Activated CD4-positive, alpha-beta T cell treated with anti-CD3 and anti-CD28 coated beads, Interleukin-2, amount 10 ng/mL, durations not matched to agents 7 days and 5 days (primary cell): ENCODE data around the gene KRT83. TPM values are rescaled to one million over a fixed set of nuclear protein-coding genes. Genes with fewer than 3 reads are reported as not detected.
"Not testable (repeated sequence)": the region's sequence is repeated elsewhere in the genome, so short reads cannot be mapped to it uniquely, and the experiment has no call there.

ENCODE experiments used
- CTCF ChIA-PET: fragments of 350-600 bp; sonication (Branson Sonifier 250); formaldehyde crosslinking; loops from one replicate; lab custom pipeline; 2021; ENCODE audit warnings: antibody characterized with exemption; lab: Charles Lee
- POLR2A ChIA-PET: fragments of 350-600 bp; sonication (Branson Sonifier 250); formaldehyde crosslinking; loops from one replicate; lab custom pipeline; 2021; ENCODE audit warnings: antibody characterized with exemption; lab: Charles Lee
- DNase-seq: peaks from one replicate; pipeline ENCODE4 v3.0.0-alpha.2; 2020
- H3K27ac Mint-ChIP-seq: one replicate; pipeline ENCODE4 v1.8.0; 2021; ENCODE audit warnings: mild to moderate bottlenecking, moderate library complexity, mixed read lengths
- H3K27me3 Mint-ChIP-seq: one replicate; pipeline ENCODE4 v1.8.0; 2021; ENCODE audit warnings: mixed read lengths
- H3K36me3 Mint-ChIP-seq: one replicate; pipeline ENCODE4 v1.8.0; 2021; ENCODE audit warnings: low read depth, mixed read lengths
- H3K4me1 Mint-ChIP-seq: one replicate; pipeline ENCODE4 v1.8.0; 2021; ENCODE audit warnings: mixed read lengths
- H3K4me3 Mint-ChIP-seq: one replicate; pipeline ENCODE4 v1.8.0; 2021; ENCODE audit warnings: mild to moderate bottlenecking, moderate library complexity, mixed read lengths
- H3K9me3 Mint-ChIP-seq: one replicate; pipeline ENCODE4 v1.8.0; 2021; ENCODE audit warnings: mixed read lengths
- total RNA-seq, 2 experiments: library from RNA; stranded (reverse); gene quantifications; one replicate each; pipeline ENCODE4 v1.2.3, GENCODE V29; 2021

Gene KRT83
- total RNA-seq, 2 experiments from 2014 or later: not detected

DNA sequence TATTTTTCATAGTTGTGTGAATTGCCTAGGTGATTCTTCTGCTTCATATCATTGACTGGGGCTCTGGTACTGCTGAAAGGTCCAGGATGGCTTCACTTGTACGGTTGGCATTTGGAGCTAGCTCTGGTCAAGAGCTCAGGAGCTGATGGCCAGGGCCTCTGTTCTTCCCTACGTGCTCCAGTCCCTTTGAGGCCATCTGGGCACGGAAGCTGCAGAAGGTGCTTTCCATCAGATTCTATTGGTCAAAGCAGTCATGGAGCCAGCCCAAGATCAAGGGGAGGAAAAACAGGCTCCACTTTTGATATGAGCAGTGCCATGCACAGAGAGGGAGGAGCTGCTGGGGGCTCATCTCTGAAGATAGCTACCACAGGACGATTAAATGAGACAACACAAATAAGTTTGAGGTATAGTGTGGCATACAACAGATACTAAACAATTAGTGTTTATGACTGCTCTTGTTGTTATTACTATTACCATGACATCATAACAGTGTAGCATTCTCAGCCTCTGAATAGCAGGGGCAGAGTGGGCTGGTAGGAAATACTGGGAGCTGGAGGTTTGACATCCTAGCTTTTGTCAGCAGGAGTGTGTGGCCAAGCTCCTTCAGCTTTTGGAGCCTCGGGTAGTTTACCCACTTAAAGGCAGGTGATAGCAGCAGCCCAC, 10.4 kb downstream of the KRT83 start:
- ChIA-PET CTCF (interaction anchor here (1.0 to 2.9 kb wide), 5 partner anchors 16 to 525 kb away, joined by 3 to 17 read pairs (median 3); no protein-coding TSS in a partner anchor), POLR2A (no interaction called here)
- Mint-ChIP-seq H3K4me3 (no peak overlapping the region), H3K27ac (no peak overlapping the region), H3K4me1 (peaks cover 6% of the 10 kb centered on the region), H3K27me3 (peaks cover 73% of the 10 kb centered on the region), H3K9me3 (no peaks in the 10 kb centered on the region), H3K36me3 (no peaks in the 10 kb centered on the region)
- DNase-seq: no peak

DNA sequence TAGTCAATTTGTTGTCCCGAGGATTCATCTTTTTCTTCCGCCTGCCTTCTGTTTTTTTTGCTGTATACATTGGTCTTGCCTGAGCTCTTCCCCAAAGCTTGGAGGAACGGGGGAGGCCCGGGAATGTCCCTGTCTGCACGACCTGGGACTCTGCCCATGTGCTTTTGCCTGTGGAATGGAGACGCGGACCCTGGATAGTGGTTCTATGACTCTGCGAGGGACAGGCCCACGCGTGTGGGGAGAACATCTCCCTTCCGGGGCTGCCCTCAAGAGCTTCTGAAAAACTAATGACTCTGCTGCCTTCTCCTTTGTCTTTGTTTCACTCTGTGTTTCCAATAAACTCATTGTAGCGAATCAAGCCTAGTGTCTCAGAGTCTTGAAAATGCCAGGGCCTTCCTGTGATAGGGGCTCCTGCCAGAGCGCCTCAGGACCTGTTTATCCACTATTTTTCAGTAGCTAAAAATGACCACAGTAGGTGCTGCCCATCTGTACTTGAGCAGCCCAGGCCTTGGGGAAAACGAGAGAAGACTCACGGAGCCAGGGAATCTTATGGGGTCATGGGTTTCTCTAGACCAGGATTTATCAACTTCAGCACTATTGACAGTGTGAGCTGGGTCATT, 12.3 kb downstream of the KRT83 start:
- Mint-ChIP-seq H3K4me1 (peaks cover 19% of the 10 kb centered on the region), H3K36me3 (no peaks in the 10 kb centered on the region), H3K27me3 (peaks cover 72% of the 10 kb centered on the region), H3K9me3 (no peaks in the 10 kb centered on the region), H3K4me3 (peak overlapping the region; percentile 45), H3K27ac (no peak overlapping the region)
- ChIA-PET POLR2A (interaction anchor here (0.6 kb wide), 1 partner anchor 1745 kb away, joined by 3 read pairs; the partner anchor contains the start of gene HOXC4), CTCF (interaction anchor here (0.7 to 2.6 kb wide), 4 partner anchors 10 to 328 kb away, joined by 3 to 9 read pairs (median 6); no protein-coding TSS in a partner anchor)
- no peak for DNase-seq

DNA sequence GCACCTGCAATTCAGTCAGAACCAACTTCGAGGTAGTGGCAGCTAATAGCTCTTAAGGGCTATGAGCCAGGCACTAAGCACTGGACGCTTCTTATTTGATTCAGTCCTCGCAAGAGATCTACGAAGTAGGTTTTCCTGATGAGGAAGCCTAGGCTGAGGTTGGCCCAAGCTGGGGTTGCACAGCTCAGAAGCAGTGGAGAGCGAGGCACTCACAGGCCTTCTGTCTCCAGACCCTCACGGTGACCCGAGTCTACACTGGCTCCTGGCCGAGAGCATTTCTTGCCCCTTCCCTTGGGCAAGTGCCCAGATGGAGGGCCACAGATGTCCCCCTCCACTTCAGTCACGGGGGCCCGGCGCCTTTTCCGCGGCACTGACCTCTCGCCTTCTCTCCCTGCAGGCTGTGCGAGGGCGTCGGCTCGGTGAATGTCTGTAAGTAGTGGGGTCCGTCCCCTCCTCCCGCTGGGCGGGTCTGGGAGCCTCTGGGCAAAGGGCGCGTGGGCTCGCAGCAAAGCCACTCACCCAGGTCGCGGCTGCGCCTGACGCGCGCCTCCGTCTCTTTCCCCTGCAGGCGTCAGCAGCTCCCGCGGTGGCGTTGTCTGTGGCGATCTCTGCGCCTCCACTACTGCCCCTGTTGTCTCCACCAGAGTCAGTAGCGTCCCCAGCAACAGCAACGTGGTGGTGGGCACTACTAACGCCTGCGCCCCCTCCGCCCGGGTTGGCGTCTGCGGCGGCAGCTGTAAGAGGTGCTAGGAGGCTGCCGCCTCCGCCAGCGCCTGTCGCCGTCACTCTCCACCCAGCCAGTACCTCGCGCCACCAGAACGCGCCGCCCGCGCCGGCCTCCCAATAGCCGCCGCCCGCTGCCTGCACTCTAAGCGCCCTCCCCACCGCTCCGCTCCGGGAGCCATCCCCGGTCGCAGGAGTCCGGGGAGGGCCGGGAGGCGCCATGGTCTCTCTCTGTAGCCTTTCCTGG, 13.1 kb downstream of the KRT83 start:
- POLR2A ChIA-PET: interaction anchor here (0.6 kb wide), 1 partner anchor 1745 kb away, joined by 3 read pairs; the partner anchor contains the start of gene HOXC4
- H3K9me3 Mint-ChIP-seq: no peaks in the 10 kb centered on the region
- H3K4me1 Mint-ChIP-seq: peaks cover 19% of the 10 kb centered on the region
- H3K36me3 Mint-ChIP-seq: no peaks in the 10 kb centered on the region
- peak overlapping the region; percentile 45 for H3K4me3 Mint-ChIP-seq
- CTCF ChIA-PET: interaction anchor here (0.7 to 2.6 kb wide), 5 partner anchors 11 to 327 kb away, joined by 3 to 9 read pairs (median 7); no protein-coding TSS in a partner anchor
- peak; percentile 41 for DNase-seq
- peaks cover 66% of the 10 kb centered on the region for H3K27me3 Mint-ChIP-seq
- no peak overlapping the region for H3K27ac Mint-ChIP-seq

DNA sequence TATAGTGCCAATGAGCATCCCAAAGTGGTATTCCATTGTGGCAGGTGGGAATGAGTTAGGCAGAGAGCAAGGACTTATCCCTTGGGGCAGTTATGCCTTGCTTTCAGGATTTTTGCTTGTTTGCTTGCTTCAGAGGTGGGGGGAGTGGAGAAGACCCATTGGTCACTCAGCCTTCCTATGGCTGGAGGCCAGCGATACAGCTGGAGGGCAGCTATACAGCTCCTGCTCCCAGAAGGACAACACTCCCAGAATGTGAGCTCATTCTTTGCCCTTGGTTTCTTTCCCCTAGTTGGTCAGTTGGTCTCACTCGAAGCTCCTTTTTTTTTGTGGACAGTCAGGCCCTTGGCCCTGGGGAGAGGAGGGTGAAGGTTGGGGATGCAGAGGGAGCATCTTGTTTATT, 14.5 kb downstream of the KRT83 start:
- no peak overlapping the region for H3K27ac Mint-ChIP-seq
- no peak overlapping the region for H3K4me3 Mint-ChIP-seq
- no peak for DNase-seq
- peaks cover 19% of the 10 kb centered on the region for H3K4me1 Mint-ChIP-seq
- ChIA-PET CTCF (interaction anchor here (0.6 to 2.6 kb wide), 5 partner anchors 9 to 107 kb away, joined by 3 to 8 read pairs (median 7); no protein-coding TSS in a partner anchor), POLR2A (no interaction called here)
- no peaks in the 10 kb centered on the region for H3K9me3 Mint-ChIP-seq
- H3K36me3 Mint-ChIP-seq: no peaks in the 10 kb centered on the region
- H3K27me3 Mint-ChIP-seq: peaks cover 56% of the 10 kb centered on the region

DNA sequence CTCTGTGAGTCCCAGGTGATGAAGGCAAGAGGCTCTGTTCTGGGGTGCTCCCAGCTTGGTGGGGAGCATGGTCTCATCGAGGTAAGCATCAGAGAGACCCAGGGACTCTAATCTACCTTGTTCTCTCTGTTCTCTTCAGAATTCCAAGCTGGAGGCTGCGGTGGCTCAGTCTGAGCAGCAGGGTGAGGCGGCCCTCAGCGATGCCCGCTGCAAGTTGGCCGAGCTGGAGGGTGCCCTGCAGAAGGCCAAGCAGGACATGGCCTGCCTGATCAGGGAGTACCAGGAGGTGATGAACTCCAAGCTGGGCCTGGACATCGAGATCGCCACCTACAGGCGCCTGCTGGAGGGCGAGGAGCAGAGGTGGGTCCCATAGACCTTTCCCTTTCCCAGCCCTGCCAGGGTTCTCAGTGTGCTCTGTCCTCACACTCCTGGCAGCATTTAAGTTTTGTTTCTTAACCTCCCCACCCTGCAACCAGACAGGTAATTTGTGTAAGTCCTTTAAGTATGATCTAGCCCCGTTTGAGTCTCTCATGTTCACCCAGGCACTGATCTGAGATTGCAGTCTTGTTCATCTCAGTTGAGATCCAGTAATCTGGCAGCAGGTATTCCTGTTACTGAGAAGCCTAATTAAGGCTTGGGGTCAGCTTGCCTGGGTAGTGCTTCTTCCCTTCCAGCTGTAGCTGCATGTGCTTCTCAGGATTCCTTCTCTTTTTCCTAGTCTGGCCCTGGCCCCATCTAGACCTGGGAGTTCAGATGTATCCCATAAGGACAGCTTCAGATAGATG, 15.1 kb downstream of the KRT83 start:
- no peak overlapping the region for H3K4me3 Mint-ChIP-seq
- POLR2A ChIA-PET: no interaction called here
- H3K27me3 Mint-ChIP-seq: peaks cover 49% of the 10 kb centered on the region
- H3K36me3 Mint-ChIP-seq: no peaks in the 10 kb centered on the region
- peaks cover 19% of the 10 kb centered on the region for H3K4me1 Mint-ChIP-seq
- no peak overlapping the region for H3K27ac Mint-ChIP-seq
- CTCF ChIA-PET: interaction anchor here (0.6 to 2.2 kb wide), 4 partner anchors 9 to 106 kb away, joined by 3 to 7 read pairs (median 5); no protein-coding TSS in a partner anchor
- H3K9me3 Mint-ChIP-seq: no peaks in the 10 kb centered on the region
- no peak for DNase-seq

DNA sequence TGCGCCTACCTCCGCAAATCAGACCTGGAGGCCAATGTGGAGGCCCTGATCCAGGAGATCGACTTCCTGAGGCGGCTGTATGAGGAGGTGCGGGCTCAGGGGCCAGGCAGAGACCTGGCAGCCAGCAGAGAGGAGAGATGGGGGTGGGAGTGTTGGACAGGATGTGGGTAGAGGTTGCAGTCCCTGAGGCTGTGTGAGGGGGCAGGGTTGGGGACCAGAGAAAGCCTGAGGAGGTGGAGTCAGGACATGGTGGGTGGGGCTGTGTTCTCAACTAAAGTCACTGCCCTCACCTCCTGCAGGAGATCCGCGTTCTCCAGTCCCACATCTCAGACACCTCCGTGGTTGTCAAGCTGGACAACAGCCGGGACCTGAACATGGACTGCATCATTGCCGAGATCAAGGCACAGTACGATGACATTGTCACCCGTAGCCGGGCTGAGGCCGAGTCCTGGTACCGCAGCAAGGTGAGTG, 16.2 kb downstream of the KRT83 start:
- Mint-ChIP-seq H3K27me3 (peaks cover 40% of the 10 kb centered on the region), H3K27ac (peak overlapping the region; percentile 57), H3K4me1 (peaks cover 19% of the 10 kb centered on the region)
- H3K4me3 Mint-ChIP-seq, H3K36me3 Mint-ChIP-seq, CTCF ChIA-PET, H3K9me3 Mint-ChIP-seq, POLR2A ChIA-PET: not testable (repeated sequence)
- DNase-seq: peak; percentile 28

DNA sequence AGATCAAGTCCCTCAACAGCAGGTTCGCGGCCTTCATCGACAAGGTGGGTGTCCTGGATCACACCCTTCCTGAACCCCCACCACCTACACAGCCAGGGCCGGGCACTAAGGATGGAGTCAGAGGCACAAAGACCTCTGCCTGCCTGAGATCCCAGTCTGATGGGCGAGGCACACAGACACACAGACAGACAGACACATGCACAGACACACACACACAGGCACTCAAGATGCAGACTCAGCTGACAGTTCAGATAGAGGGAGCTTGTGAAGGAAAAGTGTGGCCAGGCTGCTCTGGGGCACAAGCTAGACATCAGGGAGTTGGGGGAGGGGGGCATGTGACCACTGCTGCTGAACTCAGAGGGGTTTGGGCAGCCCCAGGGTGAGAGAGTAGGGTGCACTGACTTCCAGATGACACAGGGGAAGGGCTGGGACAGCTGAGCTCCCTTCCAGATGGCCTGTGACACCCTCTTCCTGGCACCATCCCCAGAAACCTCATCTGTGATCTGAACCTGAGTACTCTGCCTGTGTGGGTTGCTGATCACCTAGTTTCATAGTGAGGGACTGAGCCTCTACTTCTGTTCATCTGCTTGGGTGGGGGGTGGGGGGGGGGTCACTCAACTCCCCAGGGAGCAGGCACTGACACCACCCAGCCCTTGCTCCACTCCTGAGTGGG, 18.8 kb downstream of the KRT83 start:
- H3K4me3 Mint-ChIP-seq, H3K36me3 Mint-ChIP-seq, POLR2A ChIA-PET, H3K9me3 Mint-ChIP-seq, H3K27ac Mint-ChIP-seq, DNase-seq, CTCF ChIA-PET: not testable (repeated sequence)
- Mint-ChIP-seq H3K4me1 (peaks cover 15% of the 10 kb centered on the region), H3K27me3 (peaks cover 34% of the 10 kb centered on the region)

DNA sequence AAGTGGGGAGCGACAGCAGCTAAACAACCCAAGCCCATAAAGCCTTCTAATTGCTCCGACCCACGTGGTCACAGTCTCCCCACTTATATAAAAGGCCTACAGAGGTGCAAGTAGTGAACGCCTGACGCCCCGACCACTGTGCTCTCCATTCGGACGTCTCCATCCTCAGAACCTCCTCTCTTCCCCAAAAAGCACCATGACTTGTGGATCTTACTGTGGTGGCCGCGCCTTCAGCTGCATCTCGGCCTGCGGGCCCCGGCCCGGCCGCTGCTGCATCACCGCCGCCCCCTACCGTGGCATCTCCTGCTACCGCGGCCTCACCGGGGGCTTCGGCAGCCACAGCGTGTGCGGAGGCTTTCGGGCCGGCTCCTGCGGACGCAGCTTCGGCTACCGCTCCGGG, 19.5 kb downstream of the KRT83 start:
- CTCF ChIA-PET, H3K27ac Mint-ChIP-seq, H3K36me3 Mint-ChIP-seq, DNase-seq, H3K4me3 Mint-ChIP-seq, H3K9me3 Mint-ChIP-seq, POLR2A ChIA-PET: not testable (repeated sequence)
- Mint-ChIP-seq H3K4me1 (peaks cover 15% of the 10 kb centered on the region), H3K27me3 (peaks cover 34% of the 10 kb centered on the region)

DNA sequence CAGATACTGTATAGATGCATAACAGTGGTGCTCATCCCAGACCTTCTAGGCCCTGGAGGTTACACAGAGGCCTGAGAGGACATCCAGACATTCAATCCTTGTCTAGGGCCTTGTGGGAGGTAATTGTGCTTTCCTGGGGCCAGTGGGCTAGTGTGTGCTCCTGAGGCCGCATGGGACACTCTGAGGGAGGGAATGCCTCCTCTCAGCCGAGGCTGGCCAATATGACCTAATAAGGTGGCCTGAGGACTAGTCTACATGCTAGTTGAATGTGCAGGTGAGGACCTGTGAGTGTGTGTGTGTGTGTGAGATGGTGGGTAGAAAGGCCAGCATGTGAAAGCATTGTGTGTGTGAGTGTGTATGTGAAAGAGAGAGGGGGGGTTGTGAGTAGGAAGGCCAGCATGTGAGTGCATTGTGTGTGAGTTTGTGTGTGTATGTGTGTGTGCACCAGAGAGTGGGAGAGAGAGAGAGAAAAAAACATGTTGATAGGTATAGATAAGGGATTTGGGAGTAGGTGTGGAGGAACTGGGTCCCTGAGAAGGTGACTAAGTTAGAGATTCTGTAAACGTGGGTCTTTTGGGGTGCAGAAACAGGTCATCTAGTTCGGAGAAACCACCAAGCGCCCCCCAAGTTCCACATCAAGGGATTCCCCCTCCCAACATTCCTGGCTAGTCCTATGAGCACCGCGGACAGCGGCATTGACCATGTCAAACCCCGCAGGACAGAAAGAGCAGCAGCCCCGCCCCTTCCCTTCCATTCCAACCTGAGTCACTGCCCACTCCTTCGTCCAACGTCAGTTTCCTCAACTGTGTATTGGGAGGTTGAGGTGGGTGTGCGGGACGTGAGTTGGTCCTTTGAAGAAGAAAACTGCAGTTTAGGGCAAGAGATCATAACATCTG, 20.2 kb downstream of the KRT83 start:
- no peak for DNase-seq
- Mint-ChIP-seq H3K27me3 (peaks cover 30% of the 10 kb centered on the region), H3K36me3 (no peaks in the 10 kb centered on the region), H3K4me1 (peaks cover 13% of the 10 kb centered on the region), H3K27ac (no peak overlapping the region), H3K4me3 (no peak overlapping the region), H3K9me3 (no peaks in the 10 kb centered on the region)
- CTCF ChIA-PET: no interaction called here
- POLR2A ChIA-PET: no interaction called here

DNA sequence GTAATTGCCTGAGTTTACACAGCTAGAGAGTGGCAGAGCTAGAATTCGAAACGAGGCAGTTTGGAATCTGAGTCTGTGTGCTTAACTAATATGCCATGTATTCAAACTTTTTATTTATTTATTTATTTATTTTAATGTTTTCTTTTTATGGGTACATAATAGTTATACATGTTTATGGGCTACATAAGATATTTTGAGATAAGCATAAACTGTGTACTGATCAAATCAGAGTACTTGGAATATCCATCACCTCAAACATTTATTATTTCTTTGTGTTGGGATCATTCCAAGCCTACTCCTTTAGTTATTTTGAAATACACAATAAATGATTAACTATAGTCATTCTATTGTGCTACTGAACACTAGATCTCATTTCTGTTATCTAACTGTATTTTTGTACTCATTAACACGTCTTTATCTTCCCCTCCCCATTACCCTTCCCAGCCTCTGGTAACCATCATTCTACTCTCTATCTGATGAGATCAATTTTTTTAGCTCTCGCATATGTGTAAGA, 22.5 kb downstream of the KRT83 start:
- peaks cover 46% of the 10 kb centered on the region for H3K27me3 Mint-ChIP-seq
- no peaks in the 10 kb centered on the region for H3K36me3 Mint-ChIP-seq
- H3K4me3 Mint-ChIP-seq: no peak overlapping the region
- ChIA-PET POLR2A (no interaction called here), CTCF (no interaction called here)
- no peak for DNase-seq
- no peak overlapping the region for H3K27ac Mint-ChIP-seq
- no peaks in the 10 kb centered on the region for H3K9me3 Mint-ChIP-seq
- H3K4me1 Mint-ChIP-seq: peaks cover 9% of the 10 kb centered on the region
